ENCODE results near the gene FOXI3.

- TF ChIP-seq CTCF (IDR thresholded peaks at IDR 0.05; ENCODE audit: low read depth, low read length, missing input control) (no peak), GABPA (IDR thresholded peaks at IDR 0.05 in 1 of 2, conservative IDR thresholded peaks at IDR 0.05 in 1 of 2) (no peak), FOXA1 (IDR thresholded peaks at IDR 0.05) (no peak), SP1 (IDR thresholded peaks at IDR 0.05) (no peak), REST (IDR thresholded peaks at IDR 0.05) (no peak), RXRA (IDR thresholded peaks at IDR 0.05) (no peak), RAD21 (IDR thresholded peaks at IDR 0.05) (no peak), HNF4A (conservative IDR thresholded peaks at IDR 0.05) (no peak), EGR1 (IDR thresholded peaks at IDR 0.05; ENCODE audit: low read depth in 2 of 2) (no peak), YY1 (IDR thresholded peaks at IDR 0.05) (no peak), ATF3 (IDR thresholded peaks at IDR 0.05) (no peak), TAF1 (conservative IDR thresholded peaks at IDR 0.05) (no peak), NR2F2 (IDR thresholded peaks at IDR 0.05) (no peak), JUND (IDR thresholded peaks at IDR 0.05) (no peak)
Measured at GRCh38 chr2:88429929-88430328, 22.6 kb downstream of the FOXI3 start.

All from liver (tissue), 3 donors.